HUES64 (cell line): ENCODE results near the gene NR4A2.

ENCODE experiments used
- H3K27ac ChIP-seq: 2 replicates; pipeline ENCODE4 v1.7.0; 2013; ENCODE audit warnings: low read depth, low read length, inconsistent platforms
- H3K27me3 ChIP-seq: 2 replicates; pipeline ENCODE4 v1.6.1; 2013; ENCODE audit warnings: mild to moderate bottlenecking, low read length; ENCODE audit not compliant: insufficient read depth
- H3K36me3 ChIP-seq: 2 replicates; pipeline ENCODE4 v1.6.1; 2013; ENCODE audit warnings: mild to moderate bottlenecking, low read length; ENCODE audit not compliant: insufficient read depth
- H3K4me1 ChIP-seq: 2 replicates; pipeline ENCODE4 v1.6.1; 2013; ENCODE audit warnings: mild to moderate bottlenecking, low read length, moderate library complexity; ENCODE audit not compliant: insufficient read depth
- H3K4me3 ChIP-seq: 2 replicates; pipeline ENCODE4 v1.5.1; 2013; ENCODE audit warnings: mild to moderate bottlenecking, low read length, moderate library complexity
- H3K9ac ChIP-seq: 2 replicates; pipeline ENCODE4 v1.6.1; 2013; ENCODE audit warnings: mild to moderate bottlenecking, low read depth, low read length
- H3K9me3 ChIP-seq: 2 replicates; pipeline ENCODE4 v1.6.1; 2013; ENCODE audit warnings: low read depth, low read length; ENCODE audit not compliant: insufficient read depth
- WGBS: fragments of 150-250, 120-280 bp; methylation state at CpG from one replicate; pipeline ENCODE4 v1.1.7; 2013; ENCODE audit warnings: missing lambda C conversion rate; 5-methylcytosine and 5-hydroxymethylcytosine counted together

Gene NR4A2

DNA sequence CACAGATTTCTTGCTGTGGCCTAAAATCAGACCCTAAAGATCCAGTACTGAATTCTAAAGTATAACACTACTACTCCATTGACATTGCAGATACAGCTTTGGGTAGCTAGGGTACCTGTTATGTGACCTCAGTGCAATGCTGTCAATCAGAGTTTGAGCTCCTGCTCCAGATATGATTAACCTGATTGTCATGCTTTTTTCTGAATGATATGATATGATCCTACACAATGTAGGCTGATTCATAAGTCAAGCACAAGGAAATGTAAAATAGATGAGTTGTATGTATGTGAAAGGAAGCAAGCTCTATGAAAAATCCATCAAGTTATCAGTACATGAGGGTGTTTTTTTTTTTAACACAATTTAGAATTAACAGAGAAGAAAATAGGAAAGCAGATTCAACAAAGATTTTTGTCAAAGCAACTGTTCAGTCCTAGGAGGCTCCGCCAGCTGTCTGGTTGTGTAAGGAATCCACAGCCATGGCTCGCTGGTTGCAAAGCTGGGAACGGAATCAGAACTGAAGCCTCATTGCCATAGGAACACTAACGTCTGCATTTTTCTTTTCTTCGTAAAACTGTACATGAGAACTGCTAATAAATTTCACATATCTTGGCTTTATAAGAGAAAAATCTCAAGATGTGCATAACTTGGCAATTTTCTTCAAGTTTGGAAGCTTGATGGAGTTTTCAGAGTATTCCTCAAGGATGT lies 52.9 kb downstream of the NR4A2 start:
- 93% methylated on average over 5 of the region's 5 CpGs for WGBS
- no peaks in the 10 kb centered on the region for H3K9me3 ChIP-seq
- no peaks in the 10 kb centered on the region for H3K27me3 ChIP-seq
- H3K4me3 ChIP-seq = no peak overlapping the region
- no peak overlapping the region for H3K27ac ChIP-seq
- no peak overlapping the region for H3K9ac ChIP-seq
- no peaks in the 10 kb centered on the region for H3K36me3 ChIP-seq
- H3K4me1 ChIP-seq = no peaks in the 10 kb centered on the region
